GM19035 (cell line): ENCODE data around the gene ZNF506.
"Not testable (repeated sequence)": the region's sequence is repeated elsewhere in the genome, so short reads cannot be mapped to it uniquely, and the experiment has no call there.

Source experiments
- ATAC-seq: cut with Tn5 transposase; IDR thresholded peaks from one replicate; pipeline ENCODE4 v1.9.1; 2021; ENCODE audit not compliant: unreplicated experiment

Gene ZNF506

DNA sequence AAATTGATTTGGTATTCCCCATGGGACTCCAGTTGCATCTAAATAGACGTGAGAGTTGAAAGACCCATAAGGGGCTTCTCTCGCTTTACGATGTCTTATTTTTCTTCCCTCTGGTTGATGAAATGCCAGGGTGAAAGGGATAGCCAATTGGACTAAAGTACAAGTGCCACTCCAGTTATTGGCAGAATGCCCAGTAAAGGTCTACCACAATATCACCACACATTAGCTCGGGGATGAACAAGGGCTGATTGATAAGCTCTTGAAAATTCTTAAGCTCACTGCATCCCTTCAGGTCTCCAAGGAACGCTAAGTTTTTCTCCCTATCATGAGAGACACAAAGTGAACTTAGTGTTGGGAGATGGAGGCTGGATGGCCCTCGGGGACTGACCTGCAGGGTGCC, 39.8 kb downstream of the ZNF506 start:
- ATAC-seq, result not testable (repeated sequence)

DNA sequence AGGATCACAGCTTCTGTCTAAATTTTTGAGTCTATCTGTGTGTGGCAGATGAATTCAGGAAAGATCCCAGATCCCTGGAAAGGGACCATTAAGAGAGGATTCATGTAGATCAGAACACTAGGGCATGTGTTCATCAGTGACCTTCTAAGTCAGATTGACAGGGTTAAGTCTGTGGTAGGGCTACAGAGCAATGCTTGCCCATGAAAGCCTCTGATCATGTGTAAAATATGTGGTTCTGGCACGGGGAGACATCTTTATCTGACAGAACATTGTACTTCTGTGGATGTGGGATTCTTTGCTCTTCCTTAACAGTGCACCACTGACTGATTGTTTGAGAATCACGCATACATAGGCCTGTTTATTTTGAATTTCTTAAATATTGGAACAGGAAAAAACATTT, 42.9 kb downstream of the ZNF506 start:
- no peak for ATAC-seq

DNA sequence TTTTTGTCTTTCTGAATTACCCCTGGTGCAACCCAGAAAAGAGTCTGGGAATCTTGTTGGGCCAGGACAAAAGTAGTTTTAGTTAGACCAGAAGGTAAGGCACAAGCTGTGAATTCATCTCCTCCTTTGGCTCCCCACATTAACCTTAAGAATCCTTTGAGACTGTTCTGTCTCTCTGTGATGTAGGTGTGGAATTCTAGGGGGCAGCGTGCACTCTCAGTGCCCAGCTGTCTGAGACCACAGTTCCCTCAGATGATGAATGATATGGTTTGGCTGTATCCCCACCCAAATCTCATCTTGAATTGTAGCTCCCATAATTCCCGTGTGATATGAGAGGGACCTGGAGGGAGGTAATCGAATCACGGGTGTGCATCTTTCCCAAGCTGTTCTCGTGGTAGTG, 43.9 kb downstream of the ZNF506 start:
- no peak for ATAC-seq

DNA sequence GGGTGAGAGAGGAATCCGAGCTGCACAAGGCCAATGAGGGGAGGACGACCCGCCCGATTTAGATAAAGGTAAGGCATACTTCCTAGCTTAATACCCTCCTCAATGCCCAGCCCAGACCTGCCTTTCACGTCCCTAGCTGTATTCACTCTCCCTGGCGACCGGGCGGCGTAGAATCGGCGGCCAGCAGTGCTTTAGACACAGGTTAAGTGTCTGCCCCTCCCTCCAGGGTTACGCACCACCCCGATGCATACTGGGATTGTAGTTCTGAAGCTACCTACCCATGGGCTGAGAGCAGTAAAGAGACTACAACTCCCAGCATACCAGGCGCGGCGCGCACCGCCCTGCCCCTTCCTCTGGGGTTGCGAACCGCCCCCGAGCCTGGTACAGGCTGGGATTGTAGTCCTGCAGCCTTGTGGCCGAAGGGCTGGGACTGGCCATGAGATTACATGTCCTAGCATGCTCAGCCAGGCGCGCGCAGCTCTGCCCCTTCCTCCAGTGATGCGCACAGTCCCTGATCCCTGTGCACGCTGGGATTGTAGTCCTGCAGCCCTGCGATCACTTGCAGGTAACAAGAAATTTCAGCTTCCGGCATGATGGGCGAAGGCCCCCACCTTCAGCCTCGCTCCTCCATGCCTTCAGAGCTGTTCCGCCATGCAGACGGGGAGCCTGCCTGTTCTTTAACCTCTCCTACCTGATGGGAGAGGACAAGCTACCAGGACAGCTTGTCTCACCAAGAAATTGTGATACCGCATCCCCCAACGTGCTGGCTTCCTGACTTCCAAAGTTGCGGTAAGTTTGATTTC, 45.1 kb downstream of the ZNF506 start:
- peak; percentile 97 for ATAC-seq

DNA sequence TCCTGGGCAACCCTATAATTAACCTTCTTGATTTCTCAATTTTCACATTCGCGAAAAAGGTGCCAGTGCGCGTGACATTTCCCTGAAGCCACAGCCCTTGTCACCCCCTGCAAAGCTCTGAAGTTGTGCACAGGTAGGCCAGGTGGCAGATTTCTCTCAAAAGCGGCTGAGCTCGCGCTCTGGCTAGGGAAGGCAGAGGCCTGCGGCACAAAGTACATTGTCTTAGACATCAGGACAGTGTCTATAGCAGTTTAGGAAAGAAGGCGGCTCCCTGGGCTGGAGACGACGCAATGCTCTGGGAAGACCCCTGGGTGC, 45.7 kb downstream of the ZNF506 start:
- no peak for ATAC-seq

DNA sequence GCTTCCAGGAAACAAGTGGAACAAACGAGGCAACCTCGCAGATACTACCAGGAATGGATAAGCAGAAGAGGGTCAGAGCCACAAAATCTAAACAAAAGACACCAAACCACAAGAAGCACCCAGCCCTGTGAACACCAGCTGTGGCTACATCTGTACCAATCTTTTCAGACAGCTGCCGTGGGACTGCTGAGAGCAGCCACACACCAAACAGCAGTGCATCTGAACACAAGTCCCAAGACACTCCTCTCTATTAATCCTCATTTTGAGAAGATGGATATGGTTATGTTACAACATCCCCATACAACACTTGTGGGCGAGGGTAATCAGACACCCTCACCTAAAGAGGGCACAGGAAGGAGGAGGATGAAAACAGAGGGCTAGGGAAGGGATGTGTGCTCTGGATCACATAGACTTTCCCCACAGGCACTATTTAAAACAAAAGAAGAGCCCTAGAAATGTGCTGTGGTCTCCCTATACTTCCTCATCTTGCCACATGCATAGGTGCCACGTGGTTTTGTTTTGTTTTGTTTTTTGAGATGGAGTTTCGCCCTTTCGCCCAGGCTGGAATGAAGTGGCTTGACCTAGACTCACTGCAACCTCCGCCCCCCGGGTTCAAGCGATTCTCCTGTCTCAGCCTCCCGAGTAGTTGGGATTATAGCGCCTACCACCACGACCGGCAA, 47.1 kb downstream of the ZNF506 start:
- no peak for ATAC-seq

DNA sequence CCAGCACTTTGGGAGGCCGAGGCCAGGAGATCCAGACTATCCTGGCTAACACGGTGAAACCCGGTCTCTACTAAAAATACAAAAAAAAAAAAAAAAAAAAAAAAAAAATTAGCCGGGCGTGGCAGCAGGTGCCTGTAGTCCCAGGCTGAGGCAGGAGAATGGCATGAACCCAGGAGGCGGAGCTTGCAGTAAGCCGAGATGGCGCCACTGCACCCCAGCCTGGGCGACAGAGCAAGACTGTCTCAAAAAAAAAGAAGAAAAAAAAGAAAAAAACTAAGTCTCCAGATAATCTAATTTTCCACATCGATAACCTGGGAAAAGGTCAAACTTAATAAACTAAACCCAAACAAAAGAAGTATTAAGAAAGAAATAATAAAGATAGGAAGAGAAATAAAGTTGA, 49.6 kb downstream of the ZNF506 start:
- ATAC-seq, result not testable (repeated sequence)

DNA sequence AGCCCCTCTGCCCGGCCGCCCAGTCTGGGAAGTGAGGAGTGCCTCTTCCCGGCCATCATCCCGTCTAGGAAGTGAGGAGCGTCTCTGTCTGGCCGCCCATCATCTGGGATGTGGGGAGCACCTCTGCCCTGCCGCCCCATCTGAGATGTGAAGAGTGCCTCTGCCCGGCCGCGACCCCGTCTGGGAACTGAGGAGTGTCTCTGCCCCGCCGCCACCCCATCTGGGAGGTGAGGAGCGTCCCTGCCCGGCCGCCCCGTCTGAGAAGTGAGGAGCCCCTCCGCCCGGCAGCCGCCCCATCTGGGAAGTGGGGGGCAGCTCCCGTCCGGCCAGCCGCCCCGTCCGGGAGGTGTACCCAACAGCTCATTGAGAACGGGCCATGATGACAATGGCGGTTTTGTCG, 51.6 kb downstream of the ZNF506 start:
- ATAC-seq, result not testable (repeated sequence)

DNA sequence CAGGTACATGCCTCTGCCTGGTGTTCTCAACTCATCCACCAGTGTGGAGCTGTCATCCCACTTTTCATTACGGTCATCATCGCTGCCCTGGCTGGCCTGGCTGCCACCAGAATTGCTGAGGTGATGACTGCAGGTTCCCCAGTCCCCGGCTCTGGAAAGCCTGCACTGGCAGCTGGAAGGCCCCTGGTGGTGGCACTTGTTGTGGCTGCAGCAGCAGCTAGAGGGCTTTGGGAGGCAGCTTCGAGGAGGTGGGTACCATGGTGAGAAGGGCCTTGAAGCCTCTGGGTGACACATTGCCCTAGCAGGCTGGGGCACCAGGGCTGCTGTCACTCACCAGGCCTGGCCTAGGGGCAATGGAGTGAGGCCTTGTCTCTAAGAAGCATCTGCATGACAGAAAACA, 63.4 kb downstream of the ZNF506 start:
- ATAC-seq, result no peak

DNA sequence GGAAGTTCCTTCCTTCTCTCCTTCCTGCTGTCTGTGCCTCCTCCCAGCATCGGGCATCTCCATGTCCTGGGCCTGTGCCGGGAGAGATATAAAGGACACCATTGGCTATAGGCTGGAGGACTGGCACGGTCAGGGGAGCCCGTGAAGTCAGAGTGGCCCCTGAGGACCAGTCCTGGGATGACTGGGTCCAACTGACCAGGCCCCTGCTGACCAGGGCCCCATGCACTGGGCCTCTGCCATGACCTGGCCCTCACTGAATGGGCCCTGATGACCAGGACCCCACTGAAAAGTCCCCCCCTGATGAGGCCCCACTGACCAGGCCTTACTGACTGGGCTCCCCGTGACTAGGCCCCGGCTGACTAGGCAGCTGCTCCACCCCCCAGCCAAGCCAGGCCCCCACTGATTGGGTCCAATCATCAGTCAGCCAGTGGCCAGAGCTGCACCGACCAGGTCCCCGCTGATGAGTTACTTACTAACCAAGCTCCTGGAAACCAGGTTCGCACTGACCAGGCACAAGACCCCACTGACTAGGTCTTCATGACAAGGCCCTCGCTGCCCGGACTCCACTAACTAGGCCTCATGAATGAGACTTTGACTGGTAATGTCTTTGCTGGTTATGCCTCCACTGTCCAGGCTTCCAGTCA, 68.7 kb downstream of the ZNF506 start:
- no peak for ATAC-seq

DNA sequence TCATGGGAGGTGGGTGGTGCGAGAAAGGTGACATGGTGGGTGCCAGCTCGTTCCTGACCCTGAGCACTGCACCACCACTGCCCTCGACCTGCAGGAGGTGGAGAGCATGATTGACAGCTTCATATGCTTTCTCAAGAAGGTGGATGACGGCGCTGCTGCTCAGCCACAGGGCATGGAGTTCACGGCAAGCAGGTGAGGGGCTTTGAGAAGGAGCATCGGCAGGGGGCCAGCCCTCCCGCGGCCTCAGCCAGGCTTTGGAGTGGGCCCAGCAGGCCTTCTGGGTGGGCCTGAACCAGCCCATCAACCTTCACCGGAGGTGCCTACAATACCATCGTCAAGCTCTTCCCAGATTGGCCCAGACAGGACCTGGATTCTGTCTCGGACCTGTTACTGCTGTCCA, 69.7 kb downstream of the ZNF506 start:
- ATAC-seq, result no peak

DNA sequence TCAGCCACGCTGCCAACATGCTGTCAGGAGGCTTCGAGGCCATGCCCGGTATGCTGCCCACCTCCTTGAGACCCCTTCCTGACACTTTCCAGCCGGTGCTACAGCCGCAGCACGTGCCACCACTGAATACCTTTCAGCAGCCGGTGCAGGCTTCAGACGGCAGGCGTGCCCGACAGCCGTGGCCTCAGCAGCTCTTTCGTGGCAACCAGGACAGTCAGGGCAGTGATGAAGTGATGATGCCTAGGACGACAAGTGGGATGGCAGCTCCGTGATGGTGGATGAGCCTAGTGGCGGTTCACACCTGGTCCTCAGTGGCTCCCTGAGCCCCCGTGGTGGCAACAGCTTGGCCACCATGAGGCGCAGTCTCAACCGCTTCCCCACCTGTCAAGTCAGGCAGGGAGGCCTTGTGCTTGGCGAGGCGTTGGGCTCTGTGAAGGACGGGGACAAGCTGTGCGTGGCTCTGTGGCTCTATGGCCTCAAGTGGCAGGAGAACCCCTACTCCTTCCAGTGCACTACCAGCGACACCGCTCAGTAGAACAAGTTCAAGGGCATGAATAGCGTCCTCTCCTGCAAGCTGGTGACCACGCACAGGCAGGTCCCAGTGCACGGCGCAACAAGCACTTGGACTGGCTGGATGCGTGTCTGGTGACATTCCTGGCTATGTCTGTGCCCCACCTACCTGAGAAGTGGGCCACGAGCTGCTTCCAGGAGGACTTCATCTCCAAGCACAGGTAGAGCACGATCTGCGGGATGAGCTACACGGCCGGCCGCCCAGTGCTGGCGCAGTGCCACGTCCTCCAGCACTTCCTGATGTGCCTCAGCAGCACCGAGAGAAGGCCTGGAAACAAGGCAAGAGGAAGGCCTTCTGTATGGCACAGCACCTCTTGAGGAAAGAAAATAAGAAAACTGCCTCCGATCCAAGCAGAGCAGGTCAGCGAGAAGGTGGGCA, 70.4 kb downstream of the ZNF506 start:
- no peak for ATAC-seq

DNA sequence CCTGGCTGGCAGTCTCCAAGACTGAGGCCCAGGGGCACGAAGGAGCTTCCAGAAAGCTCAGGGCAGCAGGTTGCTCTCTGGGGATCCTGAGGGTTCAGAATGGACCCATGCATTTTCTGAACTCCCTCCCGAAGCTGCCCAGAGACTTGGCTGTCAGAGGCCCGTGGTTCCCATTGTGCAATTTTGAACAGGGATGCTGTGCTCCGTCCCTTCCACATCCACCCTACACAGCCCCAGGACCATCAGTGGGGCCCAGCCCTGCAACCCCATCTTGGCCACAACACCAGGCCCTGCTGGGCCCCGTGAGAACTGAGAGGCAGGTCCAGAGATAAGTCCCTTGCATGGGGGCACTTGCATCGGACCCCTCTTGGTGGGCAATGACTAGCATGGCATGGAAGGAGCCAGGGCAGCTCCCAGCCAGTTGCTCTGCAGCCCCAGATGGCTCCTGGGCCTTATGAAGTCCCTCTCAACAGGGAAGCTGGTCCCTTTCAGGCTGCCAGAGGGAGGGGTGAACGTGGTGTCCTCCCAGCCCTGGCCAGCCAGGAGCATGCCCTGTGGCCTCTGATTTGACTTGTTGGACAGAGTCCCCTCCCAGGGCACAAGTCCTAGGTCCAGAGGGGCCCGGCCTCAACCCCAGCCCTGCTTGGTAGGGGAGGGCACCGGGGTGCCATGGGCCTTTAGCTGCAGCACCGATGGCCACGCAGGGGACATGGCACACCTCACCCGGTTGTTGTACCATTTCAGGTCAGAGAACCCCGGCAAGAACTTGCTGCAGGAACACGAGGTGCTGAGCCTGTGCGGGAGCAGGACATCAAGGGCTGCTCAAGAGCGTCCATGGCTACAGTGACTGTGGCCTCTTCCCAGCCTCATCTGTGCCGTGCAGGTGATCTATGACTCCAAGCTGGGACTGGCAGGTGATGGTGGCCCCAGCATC, 71.4 kb downstream of the ZNF506 start:
- ATAC-seq, result no peak

DNA sequence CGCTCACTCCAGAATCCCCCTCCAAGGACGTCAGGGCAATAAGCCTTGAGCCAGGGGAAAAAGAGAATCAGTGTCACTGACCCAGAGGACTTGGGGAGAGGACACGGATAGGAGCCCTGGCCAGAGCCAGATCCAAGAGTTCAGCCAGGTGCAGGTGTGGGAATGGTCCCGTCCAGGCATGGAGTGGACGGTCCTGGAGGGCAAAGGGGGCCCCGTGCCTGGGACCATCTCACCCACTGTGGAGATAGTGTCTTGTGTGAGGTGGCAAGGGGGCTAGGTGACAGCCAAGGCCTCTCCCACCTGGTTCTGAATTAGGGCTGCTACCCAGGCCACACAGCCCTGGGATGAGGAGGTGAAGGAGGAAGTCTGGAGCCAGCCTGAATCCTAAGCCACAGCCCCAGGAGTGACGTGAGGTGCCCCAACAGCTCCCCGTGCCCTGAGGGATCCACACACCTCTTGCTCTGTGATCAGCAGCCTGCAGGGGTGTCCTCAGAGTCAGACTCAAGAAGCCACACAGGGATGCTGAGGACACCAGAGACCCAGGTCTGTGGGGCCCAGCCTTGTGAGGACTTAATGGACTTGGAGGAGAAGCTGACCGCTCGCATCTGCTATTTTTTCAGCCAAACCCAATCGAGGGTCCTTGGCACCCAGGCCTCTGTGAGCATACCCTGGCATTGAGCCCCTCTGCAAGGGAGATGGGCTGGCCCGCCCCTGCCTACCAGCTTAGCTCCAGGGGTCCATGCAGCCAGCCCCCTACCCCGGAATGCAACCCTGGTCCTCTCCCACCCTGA, 72.2 kb downstream of the ZNF506 start:
- ATAC-seq, result no peak

DNA sequence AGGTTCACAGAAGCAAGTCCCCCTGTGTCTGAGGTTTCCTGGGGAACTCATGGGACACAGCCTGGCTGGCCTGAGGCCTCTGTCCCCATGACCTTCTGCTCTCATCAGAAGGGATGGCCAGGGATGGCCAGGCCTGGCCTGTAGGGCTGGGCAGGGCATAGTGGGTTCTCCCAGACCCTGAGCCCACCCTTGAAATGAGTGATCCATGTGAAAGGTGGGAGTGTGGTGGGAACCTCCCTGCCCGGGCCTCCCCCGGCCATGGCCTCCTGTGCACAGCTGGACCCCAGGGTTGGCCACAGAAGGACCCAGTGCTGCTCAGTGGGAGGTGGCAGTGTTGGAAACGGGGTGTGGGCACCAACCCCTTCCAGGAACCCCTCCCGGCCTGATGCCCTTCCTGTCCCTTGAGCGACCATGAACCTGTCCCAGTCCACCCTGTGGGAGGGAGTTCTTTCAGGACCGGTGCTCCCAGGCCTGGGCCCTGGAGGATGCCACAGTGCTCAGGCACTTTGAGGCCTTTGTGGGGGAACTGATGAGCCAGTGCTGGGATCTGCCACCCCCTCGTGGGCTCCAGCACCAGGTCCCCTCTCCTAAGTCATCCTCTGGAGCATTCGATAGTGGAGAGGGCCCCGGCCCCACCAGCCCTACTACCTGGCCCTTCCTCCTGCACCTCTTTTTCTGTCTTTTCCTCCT, 73.2 kb downstream of the ZNF506 start:
- no peak for ATAC-seq

DNA sequence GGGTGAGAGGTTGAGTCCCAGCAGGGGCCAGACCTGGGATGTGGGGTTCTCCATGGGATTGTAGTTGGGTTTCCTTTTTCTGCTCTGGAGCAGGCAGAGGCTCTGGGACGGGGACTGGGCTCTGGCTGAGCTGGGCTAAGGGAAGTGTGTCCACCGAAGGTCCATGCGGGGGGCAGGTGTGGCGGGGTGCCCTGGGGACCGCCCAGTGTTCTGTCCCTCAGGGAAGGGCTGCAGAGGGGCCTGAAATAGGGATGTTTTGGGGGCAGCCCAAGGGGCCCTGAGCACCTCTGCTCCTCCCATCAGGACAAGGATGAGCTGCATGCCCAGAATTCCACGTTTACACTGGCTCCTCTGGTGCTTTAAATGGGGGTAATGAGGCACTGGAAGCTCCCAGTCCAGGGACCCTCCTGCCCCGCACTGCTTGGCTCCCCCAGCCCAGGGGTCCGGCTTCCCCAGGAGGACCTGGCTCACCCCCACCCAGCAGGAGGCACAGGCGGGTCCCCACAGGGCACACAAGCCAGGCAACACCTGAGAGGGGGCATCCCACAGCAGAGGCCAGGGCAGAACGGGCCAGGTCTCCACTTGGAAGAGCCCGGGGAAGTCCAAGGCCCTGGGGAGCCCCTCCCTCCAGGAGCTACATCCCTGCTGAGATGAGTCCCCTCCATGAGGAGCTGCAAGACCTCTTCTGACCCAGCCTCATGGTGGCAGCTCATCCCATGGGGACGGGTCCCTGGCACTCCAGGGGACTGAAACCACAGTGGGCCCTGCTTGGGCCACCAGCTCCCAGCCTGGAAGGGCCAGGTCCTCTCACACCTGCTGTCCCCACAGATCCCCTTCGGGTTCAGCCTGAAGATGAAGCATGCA, 74.0 kb downstream of the ZNF506 start:
- ATAC-seq, result no peak

DNA sequence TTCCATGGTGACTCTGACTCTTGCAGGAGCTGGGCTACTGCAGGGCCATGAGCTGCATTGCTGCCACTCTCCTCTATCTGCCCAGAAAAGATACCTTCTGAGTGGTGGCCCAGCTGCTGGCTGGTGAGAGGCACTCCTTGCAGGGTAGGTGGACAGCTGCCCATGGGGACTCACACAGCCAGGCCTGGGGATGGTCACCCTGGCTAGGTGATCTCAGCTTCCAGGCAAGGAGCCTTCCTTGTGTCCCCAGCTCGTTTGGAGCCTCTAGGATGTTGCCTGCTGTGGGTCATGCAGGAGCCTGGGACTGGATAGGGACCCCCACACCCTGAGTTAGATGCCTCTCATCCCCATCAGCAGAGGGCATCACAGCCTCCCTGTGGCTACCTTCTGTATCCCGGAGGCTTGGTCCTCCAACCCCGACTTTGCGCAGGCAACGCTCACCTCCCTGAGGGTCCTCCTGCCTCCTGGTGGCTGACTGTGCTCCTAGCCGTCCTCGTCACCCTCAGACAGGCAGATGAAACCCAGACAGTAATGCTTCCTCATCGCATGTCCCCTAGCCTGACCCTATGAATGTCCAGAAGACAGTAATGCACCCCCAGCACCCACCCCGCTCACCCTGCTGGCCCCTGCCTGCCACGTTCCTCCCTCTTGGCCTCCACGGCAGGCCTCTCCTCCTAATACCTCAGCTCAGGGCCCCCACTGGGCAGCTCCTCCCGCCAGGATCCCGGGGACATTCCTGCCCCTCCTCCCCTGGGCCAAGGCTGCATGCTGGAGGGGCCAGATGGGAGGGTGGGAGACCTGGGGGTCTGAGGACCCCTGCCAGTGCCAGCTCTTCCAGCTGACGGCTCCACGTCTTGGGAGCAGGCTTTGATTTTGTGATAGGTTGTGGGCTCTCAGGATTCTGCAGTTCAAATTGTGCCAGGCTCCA, 75.0 kb downstream of the ZNF506 start:
- ATAC-seq, result no peak
